Measurements from ENCODE around the gene RASSF4. TPM values are rescaled to one million over a fixed set of nuclear protein-coding genes. Genes with fewer than 3 reads are reported as not detected.

The RASSF4 gene
- total and polyA plus RNA-seq, 2 experiments from 2014 or later = 2.1 to 2.3 TPM

DNA sequence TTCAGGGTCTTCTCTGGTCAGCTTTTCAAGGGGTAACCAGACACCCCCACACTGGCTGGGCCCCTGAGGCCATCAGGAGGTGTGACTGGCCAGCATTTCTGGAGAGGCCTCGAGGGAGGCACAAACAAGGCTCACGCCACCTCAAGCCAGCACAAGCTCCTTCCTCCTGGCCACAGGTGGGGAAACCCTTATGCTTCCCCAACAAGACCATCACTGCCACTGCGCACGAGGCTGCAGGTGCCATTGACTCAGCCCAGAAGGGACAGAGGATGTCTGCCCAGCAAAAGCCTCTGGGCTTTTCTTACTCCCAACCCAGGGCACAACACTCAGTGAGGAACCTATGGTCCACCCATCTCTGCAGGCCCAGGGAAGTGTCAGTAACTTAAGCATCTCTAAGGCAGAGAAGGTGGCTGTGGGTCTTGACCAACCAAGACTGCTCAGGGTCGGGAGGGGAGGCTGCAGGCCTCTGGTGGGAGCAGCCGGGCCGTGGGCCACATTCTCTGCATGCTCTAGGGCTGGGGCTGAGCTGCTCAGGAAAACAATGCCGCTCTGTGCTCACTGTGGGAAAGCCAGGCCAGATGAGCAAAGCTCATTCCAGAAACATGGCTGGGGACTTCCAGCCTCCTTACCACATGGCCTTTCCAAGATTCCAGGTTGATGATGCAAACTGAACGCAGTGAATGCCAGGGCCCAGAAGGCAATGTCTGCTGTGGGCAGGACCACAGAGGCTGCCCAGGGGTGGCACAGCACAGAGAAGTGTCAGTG is 24.2 kb upstream of the RASSF4 start:
- Histone ChIP-seq H2AFZ (peak overlapping the region; percentile 45), H3K4me2 (ENCODE audit: unreplicated experiment) (peak overlapping the region; percentile 12), H3K4me1 (ENCODE audit: insufficient read depth) (peaks cover 12% of the 10 kb centered on the region), H3F3A (ENCODE audit: insufficient read depth) (no peaks in the 10 kb centered on the region; the same call in 1 of the 2 replicates), H3K4me3 (no peak overlapping the region), H3K27me3 (replicated peaks; ENCODE audit: insufficient read depth) (no peaks in the 10 kb centered on the region), H3K9me2 (ENCODE audit: insufficient read depth) (no peaks in the 10 kb centered on the region), H3K9me3 (ENCODE audit: low read depth) (no peaks in the 10 kb centered on the region), H3K36me3 (ENCODE audit: low read depth) (no peaks in the 10 kb centered on the region), H3K27ac (peak overlapping the region; percentile 68), H4K20me1 (ENCODE audit: insufficient read depth) (no peaks in the 10 kb centered on the region), H3K9ac (peak overlapping the region; percentile 25; the same call in 1 of the 2 replicates), H3K79me2 (ENCODE audit: insufficient read depth) (no peaks in the 10 kb centered on the region)
- TF ChIP-seq EZH2 (IDR thresholded peaks at IDR 0.05; ENCODE audit: insufficient read depth, poor library complexity, severe bottlenecking) (no peak), EZH2phosphoT487 (IDR thresholded peaks at IDR 0.05; ENCODE audit: insufficient read depth, low read depth) (no peak)
- in situ Hi-C loops (cut with MboI) = no loop called here
- 41% methylated on average over 9 of the region's 9 CpGs for WGBS, 2 experiments (ENCODE audit: low coverage in 1 of 2, low lambda C conversion rate in 2 of 2, missing lambda C conversion rate in 2 of 2)
- DNase-seq = peak; percentile 89

DNA sequence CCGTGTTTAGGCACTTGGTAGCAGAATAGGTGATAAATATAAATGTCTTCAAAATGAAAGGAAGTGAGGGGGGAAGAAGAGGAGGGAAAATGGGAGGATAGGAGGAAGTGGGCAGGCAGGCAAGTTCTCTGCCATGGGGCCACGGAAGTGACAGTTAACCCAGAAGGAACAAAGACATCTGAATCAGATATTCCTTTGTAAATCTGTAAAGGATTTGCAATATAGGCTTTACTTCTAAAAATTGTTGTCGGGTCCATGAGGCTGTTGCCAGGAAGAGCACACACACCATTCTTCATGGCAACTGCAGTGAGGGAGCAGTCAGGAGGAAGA is 23.7 kb upstream of the RASSF4 start:
- WGBS, 2 experiments (ENCODE audit: low coverage in 1 of 2, low lambda C conversion rate in 2 of 2, missing lambda C conversion rate in 2 of 2) = 3 to 5% methylated on average over 3 of the region's 3 CpGs

DNA sequence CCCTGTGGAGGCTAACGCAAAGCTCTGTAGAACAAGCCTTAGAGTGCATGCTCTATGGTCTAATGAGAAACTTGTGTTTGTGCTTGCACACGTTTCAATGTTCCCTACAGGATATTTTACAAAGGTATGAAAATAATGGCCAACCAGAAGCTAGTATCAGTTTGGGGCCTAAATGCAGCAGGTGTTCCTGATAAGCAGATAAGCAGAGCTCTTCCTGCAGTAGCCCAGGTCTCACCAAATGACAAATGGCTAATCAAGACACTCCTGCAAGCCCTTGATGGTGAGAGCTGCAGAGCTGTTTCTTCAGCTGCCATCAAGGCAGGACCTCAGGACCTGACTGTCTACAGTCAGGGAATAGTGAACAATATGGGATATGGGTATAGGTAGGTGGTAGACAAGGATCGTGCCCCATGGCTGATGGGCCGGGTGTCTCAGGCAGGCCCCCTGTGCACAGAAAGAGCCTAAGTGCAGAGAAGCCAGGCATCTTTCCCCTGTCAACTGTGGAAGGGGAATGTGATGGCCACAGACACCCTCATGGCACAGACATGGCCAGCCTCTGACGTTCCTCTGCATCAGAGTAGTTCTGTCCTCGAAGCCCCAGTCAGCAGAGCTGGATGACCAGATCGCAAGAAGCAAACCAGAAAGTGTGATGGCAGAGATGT is 23.2 kb upstream of the RASSF4 start:
- Histone ChIP-seq H3F3A (ENCODE audit: insufficient read depth) (no peaks in the 10 kb centered on the region; the same call in 1 of the 2 replicates), H4K20me1 (ENCODE audit: insufficient read depth) (no peaks in the 10 kb centered on the region), H3K4me2 (ENCODE audit: unreplicated experiment) (no peak overlapping the region), H3K27ac (no peak overlapping the region), H3K9ac (no peak overlapping the region), H3K9me3 (ENCODE audit: low read depth) (no peaks in the 10 kb centered on the region), H3K36me3 (ENCODE audit: low read depth) (no peaks in the 10 kb centered on the region), H3K4me3 (no peak overlapping the region), H2AFZ (peak overlapping the region; percentile 45; the same call in 1 of the 2 replicates), H3K27me3 (replicated peaks; ENCODE audit: insufficient read depth) (no peaks in the 10 kb centered on the region), H3K4me1 (ENCODE audit: insufficient read depth) (peaks cover 12% of the 10 kb centered on the region), H3K9me2 (ENCODE audit: insufficient read depth) (no peaks in the 10 kb centered on the region), H3K79me2 (ENCODE audit: insufficient read depth) (no peaks in the 10 kb centered on the region)
- TF ChIP-seq EZH2phosphoT487 (IDR thresholded peaks at IDR 0.05; ENCODE audit: insufficient read depth, low read depth) = no peak
- no peak for TF ChIP-seq EZH2 (IDR thresholded peaks at IDR 0.05; ENCODE audit: insufficient read depth, poor library complexity, severe bottlenecking)
- DNase-seq = no peak
- WGBS, 2 experiments (ENCODE audit: low coverage in 1 of 2, low lambda C conversion rate in 2 of 2, missing lambda C conversion rate in 2 of 2) = 64 to 71% methylated on average over 7 of the region's 7 CpGs
- in situ Hi-C loops (cut with MboI) = no loop called here

More for the DNA sequence above, 23.7 kb upstream of the RASSF4 start:
- no peaks in the 10 kb centered on the region for H3K9me2 ChIP-seq (ENCODE audit: insufficient read depth)
- no peaks in the 10 kb centered on the region for H3K9me3 ChIP-seq (ENCODE audit: low read depth)
- H3K36me3 ChIP-seq (ENCODE audit: low read depth) = no peaks in the 10 kb centered on the region
- H3K9ac ChIP-seq = no peak overlapping the region
- H3K27me3 ChIP-seq (replicated peaks; ENCODE audit: insufficient read depth) = no peaks in the 10 kb centered on the region
- TF ChIP-seq EZH2phosphoT487 (IDR thresholded peaks at IDR 0.05; ENCODE audit: insufficient read depth, low read depth) (no peak), EZH2 (IDR thresholded peaks at IDR 0.05; ENCODE audit: insufficient read depth, poor library complexity, severe bottlenecking) (no peak)
- H3K4me1 ChIP-seq (ENCODE audit: insufficient read depth) = peaks cover 12% of the 10 kb centered on the region
- peak overlapping the region; percentile 45 for H2AFZ ChIP-seq
- H3K4me3 ChIP-seq = no peak overlapping the region
- no peaks in the 10 kb centered on the region; the same call in 1 of the 2 replicates for H3F3A ChIP-seq (ENCODE audit: insufficient read depth)
- H3K79me2 ChIP-seq (ENCODE audit: insufficient read depth) = no peaks in the 10 kb centered on the region
- peak overlapping the region; percentile 12 for H3K4me2 ChIP-seq (ENCODE audit: unreplicated experiment)
- in situ Hi-C loops (cut with MboI) = no loop called here
- DNase-seq = peak; percentile 6
- H3K27ac ChIP-seq = peak overlapping the region; percentile 68
- H4K20me1 ChIP-seq (ENCODE audit: insufficient read depth) = no peaks in the 10 kb centered on the region

DNA sequence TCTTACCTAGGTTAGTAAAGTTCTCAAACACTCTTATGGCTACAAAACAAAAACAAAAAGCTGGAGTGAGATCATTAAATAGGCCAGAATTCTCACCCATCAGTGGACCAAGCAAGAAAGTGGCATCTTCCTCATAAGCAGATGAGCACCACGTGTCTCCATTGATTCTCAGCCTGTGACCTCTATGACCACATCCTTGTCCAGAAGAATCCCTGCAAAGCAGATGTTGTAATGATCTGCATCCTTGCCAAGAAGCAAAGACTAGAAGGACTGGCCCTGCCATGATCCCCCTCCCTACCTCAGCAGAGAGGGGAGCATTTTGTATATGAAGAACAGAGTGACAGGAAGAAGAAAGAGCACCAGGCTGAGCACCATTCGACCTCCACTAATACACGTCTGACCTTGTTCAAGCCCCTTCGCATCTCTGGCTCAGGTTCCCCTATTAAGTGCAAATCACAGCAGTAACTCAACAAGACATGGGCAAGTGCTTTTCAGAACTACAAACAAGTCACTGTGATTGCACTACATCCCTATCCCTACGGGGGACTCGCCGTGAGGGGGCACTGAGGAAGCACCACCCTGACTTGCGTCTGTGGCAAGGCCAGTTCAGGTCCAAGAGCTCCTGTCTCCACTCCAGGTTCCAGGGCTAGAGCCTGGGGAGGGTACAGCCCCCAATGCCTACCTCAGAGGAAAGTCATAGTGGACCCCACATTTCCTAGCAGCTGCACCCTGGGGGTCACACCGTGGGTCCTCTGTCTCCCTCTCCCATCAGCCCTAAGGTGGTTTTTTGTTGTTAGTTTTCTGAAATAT is 22.2 kb upstream of the RASSF4 start:
- DNase-seq = no peak
- no peak for TF ChIP-seq EZH2 (IDR thresholded peaks at IDR 0.05; ENCODE audit: insufficient read depth, poor library complexity, severe bottlenecking)
- no peak for TF ChIP-seq EZH2phosphoT487 (IDR thresholded peaks at IDR 0.05; ENCODE audit: insufficient read depth, low read depth)
- 69 to 77% methylated on average over 9 of the region's 9 CpGs for WGBS, 2 experiments (ENCODE audit: low coverage in 1 of 2, low lambda C conversion rate in 2 of 2, missing lambda C conversion rate in 2 of 2)

More for the DNA sequence above, 22.2 kb upstream of the RASSF4 start:
- Histone ChIP-seq H3K79me2 (ENCODE audit: insufficient read depth) (no peaks in the 10 kb centered on the region), H3K9me2 (ENCODE audit: insufficient read depth) (no peaks in the 10 kb centered on the region), H3K9me3 (ENCODE audit: low read depth) (no peaks in the 10 kb centered on the region), H3K4me2 (ENCODE audit: unreplicated experiment) (no peak overlapping the region), H3K4me3 (no peak overlapping the region), H3K9ac (no peak overlapping the region), H3K27ac (no peak overlapping the region), H3K4me1 (ENCODE audit: insufficient read depth) (peaks cover 12% of the 10 kb centered on the region), H3K36me3 (ENCODE audit: low read depth) (no peaks in the 10 kb centered on the region), H4K20me1 (ENCODE audit: insufficient read depth) (no peaks in the 10 kb centered on the region), H2AFZ (no peak overlapping the region), H3K27me3 (replicated peaks; ENCODE audit: insufficient read depth) (no peaks in the 10 kb centered on the region), H3F3A (ENCODE audit: insufficient read depth) (no peaks in the 10 kb centered on the region; the same call in 1 of the 2 replicates)
- in situ Hi-C loops (cut with MboI) = no loop called here
